ENCODE data around the gene MOGAT1.

The MOGAT1 gene

DNA sequence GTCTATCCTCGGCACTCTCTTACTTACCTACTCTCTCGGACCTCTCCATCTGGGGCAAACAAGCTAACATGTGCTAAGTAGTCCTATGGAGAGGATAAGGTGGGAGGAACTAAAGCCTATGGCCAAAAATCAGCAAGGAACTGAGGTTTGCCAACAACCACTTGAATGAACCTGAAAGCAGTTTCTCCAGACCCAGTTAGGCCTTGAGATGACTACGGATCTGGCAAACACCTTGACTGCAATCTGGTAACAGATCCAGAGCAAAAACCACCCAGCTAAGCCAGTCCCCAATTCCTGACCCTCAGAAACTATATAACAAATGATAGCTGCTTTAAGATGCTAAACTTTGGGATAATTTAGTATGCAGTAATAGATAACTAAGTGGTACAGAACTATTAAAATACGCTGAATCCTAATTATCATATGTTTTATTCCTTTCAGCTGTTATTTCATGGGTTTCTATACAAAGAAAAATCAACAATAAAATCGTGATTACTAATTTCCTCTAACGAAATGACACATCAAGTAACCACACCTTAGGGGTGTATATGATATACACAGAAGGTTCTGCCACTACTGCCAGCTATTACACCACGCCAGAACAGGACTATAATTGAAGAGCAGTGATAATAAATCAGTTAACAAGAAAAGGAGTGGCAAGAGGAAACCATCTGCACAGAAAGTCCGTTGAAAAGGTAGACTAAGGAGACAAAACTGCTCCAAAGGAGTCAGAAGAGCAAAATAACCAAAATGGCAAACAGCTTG is 18.8 kb upstream of the MOGAT1 start:
- TF ChIP-seq, protein P1, sequence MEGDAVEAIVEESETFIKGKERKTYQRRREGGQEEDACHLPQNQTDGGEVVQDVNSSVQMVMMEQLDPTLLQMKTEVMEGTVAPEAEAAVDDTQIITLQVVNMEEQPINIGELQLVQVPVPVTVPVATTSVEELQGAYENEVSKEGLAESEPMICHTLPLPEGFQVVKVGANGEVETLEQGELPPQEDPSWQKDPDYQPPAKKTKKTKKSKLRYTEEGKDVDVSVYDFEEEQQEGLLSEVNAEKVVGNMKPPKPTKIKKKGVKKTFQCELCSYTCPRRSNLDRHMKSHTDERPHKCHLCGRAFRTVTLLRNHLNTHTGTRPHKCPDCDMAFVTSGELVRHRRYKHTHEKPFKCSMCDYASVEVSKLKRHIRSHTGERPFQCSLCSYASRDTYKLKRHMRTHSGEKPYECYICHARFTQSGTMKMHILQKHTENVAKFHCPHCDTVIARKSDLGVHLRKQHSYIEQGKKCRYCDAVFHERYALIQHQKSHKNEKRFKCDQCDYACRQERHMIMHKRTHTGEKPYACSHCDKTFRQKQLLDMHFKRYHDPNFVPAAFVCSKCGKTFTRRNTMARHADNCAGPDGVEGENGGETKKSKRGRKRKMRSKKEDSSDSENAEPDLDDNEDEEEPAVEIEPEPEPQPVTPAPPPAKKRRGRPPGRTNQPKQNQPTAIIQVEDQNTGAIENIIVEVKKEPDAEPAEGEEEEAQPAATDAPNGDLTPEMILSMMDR (IDR thresholded peaks at IDR 0.05; ENCODE audit: low read depth, low read length, missing control alignments): no peak
- DNase-seq (ENCODE audit: extremely low read depth, low read depth): no peak
- H3K4me3 ChIP-seq (replicated peaks; ENCODE audit: low read depth, low read length): peak overlapping the region; percentile 25

DNA sequence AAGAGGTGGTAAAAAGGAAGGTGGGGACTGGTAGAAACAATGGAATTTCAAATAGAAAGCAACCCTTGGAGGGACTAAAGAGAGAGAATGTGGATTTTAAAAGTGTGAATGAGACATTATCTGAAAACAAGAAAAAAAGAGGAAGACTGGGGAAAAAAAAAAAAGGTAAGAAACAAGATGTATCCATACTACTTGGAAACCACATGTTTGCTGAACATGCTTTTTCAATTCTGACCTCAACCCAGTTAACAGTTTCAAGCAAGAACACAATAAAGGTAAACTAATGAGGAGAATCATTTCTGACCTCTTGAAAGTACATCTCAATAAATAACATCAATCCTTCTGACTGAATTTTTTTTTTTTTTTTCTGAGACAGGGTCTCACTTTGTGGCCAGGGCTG is 18.2 kb upstream of the MOGAT1 start:
- H3K4me3 ChIP-seq (replicated peaks; ENCODE audit: low read depth, low read length): peak overlapping the region; percentile 18; the same call in 1 of the 2 replicates
- DNase-seq (ENCODE audit: extremely low read depth, low read depth): no peak
- TF ChIP-seq, protein P1 (IDR thresholded peaks at IDR 0.05; ENCODE audit: low read depth, low read length, missing control alignments): no peak

DNA sequence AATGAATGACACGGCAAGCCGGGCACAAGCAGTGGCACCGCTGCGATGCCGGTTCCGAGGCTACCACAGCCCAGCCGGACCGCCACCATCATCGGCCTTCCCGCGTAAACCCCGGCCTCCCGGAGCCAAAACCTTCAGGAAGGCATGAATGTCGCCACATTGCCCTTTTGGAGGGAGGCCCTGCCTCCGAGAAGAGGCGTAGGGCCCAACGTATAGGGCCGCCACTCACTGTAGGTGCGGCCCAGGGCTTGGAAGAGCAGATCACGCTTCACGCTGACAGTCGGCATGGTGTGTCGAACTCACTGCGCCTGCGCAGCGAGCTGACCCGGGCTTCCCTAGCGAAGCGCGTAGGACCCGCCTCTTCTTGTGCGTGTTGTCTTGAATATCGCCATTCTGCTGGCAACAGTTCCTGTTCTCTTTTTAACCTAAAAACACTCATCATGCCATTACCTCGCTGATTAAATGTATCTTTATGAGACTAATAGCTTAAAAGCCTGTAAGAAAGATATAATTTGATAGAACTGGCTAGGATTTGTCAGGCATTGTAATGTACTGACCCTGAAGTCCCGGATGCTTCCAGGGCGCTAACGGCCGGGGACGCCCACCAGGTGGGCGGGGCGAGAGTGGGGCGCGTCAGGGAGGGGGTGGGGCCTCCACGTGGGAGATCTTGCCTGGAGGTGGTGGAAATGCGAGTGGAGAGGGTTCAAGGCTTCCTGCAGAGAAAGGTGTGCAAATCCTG is 15.5 kb upstream of the MOGAT1 start, which contains the start of gene FARSB:
FARSB (minus strand) TSS at position 306 of the 739 bp plus-strand sequence; CDS start at position 287, 19 bp downstream.
- TF ChIP-seq, protein P1 (IDR thresholded peaks at IDR 0.05; ENCODE audit: low read depth, low read length, missing control alignments): no peak
- DNase-seq (ENCODE audit: extremely low read depth, low read depth): peak; percentile 84
- peak within 1 kb of the TSS; percentile 86 for H3K4me3 ChIP-seq (replicated peaks; ENCODE audit: low read depth, low read length)

DNA sequence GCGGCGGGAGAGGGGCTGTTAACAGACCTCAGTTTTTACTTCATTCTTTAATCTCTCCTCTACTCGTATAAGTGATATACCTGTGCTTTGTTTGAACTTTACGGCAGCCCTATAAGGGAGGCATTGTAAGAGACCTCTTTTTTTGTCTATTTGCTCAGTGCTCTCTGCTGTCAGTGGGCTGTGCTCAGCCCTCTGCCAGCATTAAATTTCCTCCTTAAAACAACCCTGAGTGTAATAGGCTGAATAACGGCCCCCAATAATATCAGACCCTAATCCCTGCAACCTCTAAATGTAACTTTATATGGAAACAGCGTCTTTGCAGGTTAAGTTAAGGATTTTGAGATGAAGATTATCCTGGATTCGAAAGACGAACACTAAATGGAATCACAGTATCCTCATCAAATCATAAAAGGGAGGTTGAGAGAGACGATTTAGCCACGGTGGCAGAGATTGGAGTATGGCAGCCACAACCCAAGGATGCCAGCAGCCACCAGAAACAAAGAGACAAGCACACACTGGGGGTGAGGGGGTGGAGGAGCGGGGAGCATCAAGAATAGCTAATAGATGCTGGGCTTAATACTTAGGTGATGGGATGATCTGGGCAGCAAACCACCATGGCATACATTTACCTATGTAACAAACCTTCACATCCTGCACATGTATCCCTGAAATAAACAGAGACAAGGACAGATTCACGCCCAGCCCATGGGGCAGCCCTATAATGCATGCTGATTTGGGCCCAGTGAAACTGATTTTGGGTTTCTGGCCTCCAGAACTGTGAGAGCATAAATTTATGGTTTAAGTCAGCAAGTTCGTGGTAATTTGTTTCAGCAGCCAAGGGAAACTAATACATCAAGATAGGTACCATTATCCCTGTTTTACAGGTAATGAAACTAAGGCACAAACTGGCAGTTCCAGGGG is 14.7 kb upstream of the MOGAT1 start:
- DNase-seq (ENCODE audit: extremely low read depth, low read depth): no peak
- H3K4me3 ChIP-seq (replicated peaks; ENCODE audit: low read depth, low read length): peak overlapping the region; percentile 86
- TF ChIP-seq, protein P1 (IDR thresholded peaks at IDR 0.05; ENCODE audit: low read depth, low read length, missing control alignments): no peak

DNA sequence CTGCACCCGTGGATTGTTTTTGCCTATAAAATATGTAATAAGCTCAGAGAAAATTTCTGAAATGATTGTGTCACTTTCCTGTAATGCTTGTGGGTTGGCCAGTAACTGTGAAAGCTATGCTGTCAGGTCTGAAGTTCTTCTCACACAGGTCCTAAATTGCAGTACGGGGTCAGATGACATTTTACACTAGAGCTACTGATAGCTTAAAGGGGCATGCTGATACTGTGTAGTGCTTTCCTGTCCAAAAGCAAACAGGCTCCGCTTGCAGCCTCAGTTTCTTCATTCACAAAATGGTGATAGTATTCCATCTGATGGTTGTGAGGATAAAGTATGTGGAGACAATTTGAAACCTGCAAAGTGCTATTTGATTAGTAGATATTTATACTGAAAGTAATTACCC is 8.0 kb upstream of the MOGAT1 start:
- TF ChIP-seq, protein P1 (IDR thresholded peaks at IDR 0.05; ENCODE audit: low read depth, low read length, missing control alignments): no peak
- DNase-seq (ENCODE audit: extremely low read depth, low read depth): no peak
- no peak overlapping the region for H3K4me3 ChIP-seq (replicated peaks; ENCODE audit: low read depth, low read length)

DNA sequence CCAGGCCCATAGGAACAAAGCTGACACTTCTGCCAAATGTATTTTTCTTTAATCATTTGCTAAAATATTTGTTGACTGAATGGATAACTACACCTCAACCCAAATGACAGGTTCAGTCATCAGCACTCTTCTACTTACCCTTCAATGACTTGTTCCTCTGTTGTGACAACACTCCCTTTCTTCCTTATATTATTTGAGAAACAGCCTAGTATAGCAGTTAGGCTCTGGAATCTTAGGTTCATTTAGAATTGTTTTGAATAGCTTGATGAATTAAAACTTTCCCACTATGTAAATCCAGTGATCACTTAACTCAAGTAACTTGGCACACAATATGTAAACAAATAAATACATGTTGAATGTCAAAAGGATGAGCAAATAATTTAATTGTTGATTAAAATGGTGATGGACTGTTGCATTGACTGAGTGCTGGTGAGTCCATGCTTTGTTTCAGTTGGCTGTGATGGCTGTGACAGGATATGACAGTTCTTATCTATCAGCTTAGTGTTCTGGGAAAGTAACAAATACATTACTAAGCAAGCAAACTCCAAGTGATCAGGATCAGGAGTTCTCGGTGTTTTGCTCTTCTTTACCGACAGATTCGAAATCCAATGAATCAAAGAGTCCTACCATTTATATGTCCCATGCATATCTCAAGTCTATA is 2.8 kb upstream of the MOGAT1 start:
- TF ChIP-seq, protein P1 (IDR thresholded peaks at IDR 0.05; ENCODE audit: low read depth, low read length, missing control alignments): no peak
- no peak for DNase-seq (ENCODE audit: extremely low read depth, low read depth)
- H3K4me3 ChIP-seq (replicated peaks; ENCODE audit: low read depth, low read length): no peak overlapping the region
